NCI-H82 treated with DMSO at 0.1 percent for 48 hours (cell line): ENCODE results near the gene FASTKD2.

ENCODE experiments used
- DNase-seq: peaks from one replicate; lab custom pipeline; 2025; ENCODE audit not compliant: unreplicated experiment; lab: John Stamatoyannopoulos, UW

The FASTKD2 gene

GRCh38 chr2:206765242-206766056 is at the start of gene FASTKD2, which contains the start of gene MDH1B:
Gene FASTKD2 (plus strand): TSS chr2:206765606. CDS start chr2:206766694, 1,088 bp downstream.
Gene MDH1B (minus strand): TSS chr2:206765328. CDS start chr2:206765271, 57 bp downstream.
- peak; percentile 81 for DNase-seq

- no peak for DNase-seq
Measured at GRCh38 chr2:206716623-206717022, 48.8 kb upstream of the FASTKD2 start.

GRCh38 chr2:206718296-206718695 is 47.1 kb upstream of the FASTKD2 start, which contains the start of gene DYTN:
Gene DYTN (minus strand): TSS chr2:206718396. CDS start chr2:206718279, 117 bp downstream.
- DNase-seq = no peak

- no peak for DNase-seq
Measured at GRCh38 chr2:206721256-206721920, 44.0 kb upstream of the FASTKD2 start.

DNA sequence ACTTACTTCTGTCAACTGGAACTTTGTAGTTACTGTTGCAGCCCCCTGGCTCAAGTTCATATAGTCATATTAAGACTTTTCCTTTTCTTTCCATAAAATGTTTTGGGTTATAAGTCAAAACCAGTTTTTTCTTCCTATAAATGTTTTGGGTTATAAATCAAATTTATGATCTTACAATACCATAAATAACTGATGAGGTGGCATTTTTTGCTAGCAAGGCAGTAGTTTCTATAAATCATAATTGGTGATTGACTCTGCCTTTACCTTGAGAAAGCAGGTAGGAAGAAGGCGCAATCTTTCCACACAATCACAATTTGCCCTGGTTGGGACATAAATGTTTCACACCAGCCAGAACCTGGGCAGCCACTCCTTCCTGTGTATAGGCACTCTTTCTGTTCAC is 42.1 kb upstream of the FASTKD2 start:
- DNase-seq = no peak

DNA sequence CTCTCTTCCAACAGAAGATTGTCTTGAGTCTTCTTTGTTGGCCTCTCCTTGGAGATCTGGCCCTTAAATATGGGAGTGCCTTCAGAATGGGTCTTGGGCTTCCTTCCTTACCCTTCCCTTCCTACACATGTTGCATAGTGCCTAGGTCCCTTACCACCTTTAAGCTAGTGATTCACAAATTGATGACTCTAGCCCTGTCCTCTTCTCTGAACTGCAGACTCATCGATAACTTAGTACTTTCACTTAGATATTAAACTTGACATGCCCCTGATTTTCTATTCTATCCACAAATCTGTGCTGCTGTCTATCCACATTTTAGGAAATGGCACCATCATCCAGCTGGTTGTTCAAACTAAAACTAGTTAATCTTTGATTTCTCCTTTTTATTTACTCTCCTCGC is 38.1 kb upstream of the FASTKD2 start:
- DNase-seq = no peak

DNA sequence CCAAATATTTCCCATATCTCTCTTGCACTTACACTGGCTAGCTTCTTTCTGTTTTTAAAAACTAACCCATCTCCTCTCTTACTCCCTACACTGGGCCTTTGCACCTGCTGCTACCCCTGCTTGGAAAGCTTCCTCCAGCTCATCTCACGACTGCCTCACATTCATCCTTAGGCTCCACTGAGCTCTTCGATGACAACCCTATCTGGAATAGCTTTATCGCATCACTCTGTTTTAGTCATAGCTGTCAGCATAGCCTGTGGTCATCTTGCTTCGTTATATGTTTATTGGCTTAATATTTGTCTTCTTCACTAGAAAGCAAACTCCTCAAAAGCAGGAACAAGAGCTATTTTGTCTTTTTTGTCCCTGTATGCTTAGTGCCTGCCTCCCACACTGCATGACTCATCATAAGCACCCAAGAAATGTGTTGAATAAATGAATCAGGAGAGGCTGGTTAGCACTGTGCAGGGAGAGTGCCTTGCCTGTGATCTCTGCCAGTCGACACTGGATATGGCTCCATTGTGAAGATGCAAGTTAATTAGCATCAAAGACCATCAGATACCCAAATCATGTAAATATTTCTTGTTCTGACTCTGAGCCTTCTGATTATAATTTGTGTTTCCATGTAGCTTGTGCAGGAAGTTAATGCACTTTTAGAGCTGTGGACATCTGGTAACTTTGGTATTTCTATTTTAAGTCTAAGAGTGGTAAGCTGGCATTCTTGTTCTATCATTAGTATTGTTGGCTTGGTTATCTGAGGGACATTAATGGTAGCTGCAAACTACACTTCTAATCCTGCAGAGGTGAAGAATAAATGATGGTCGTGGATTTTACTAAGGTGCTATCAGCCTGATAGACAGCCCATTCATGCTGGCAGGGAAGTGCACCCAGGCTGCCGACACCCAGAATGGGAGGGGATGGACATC is 36.9 kb upstream of the FASTKD2 start:
- DNase-seq = no peak

- no peak for DNase-seq
Measured at GRCh38 chr2:206733341-206733740, 32.1 kb upstream of the FASTKD2 start.

DNA sequence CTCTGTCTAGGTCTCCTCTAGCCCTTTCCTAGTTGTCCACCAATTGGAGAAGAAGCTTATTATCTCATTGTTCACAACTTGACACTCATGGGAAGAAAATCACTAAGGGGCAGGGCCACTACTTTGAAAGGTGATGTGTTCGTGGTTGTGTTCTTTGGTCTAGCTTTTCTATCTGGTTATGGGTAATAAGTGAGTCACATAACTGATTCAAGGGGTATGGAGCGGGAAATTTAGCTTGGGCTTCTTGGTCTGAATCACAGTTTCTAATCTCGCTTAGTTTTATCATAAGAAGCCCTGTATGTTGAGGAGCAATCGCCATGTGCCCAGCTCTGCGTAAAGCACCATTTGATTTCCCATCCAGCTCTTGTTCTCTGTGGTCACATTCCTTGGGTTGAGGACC is 28.5 kb upstream of the FASTKD2 start:
- no peak for DNase-seq

DNA sequence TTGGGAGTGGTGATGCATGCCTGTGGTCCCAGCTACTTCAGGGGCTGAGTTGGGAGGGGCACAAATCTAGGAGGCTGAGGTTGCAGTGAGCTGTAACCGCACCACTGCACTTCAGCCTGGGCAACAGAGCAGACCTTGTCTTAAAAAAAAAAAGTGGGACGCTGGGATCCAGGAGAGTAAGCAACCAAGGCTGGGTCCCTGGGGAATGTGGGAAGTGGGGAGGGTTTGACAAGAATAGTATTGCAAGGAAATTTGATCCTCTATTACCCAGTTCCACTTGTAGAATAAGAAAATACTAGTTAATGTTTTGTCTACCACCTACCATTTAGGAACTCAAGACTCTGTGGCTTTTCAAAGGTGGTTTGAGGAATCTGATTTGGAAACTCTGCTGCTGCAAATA is 26.1 kb upstream of the FASTKD2 start:
- DNase-seq = no peak

DNA sequence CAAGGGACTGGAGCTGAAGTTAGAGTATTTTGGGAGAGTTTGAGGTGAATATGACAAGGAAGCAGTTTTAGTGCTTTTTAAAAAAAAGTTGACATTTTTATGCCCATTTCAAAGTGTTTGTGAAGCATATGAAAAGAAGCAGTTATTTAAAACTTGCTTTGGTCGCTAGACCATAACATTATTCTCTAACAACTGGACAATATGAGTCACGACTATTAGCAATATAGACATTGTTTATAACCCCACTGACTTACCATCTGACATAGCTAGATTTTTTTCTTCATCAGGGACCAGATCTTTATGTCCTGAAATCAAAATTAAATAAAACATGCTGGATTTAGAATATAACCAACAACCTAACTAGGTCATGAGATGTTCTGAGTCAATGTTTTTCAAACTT is 24.6 kb upstream of the FASTKD2 start:
- DNase-seq = no peak

DNA sequence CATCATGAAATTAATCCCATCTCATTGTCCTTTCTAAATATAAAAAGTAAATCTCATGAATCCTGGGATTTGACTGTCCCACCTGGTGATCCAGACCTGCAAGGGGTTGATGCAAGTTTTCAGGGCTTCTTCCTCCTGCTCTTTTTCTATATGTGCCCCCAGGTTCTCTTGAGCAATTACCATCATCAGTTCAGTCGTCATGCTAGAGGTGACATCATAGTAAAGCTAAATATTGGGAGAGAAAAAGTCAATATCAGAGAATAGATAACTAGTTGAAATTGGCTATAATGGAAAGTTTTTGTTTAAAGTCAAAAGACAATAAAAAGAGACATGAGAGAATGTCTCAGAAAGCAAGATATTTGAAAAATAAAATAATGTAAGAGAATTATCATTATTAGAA is 8.6 kb upstream of the FASTKD2 start:
- no peak for DNase-seq

DNA sequence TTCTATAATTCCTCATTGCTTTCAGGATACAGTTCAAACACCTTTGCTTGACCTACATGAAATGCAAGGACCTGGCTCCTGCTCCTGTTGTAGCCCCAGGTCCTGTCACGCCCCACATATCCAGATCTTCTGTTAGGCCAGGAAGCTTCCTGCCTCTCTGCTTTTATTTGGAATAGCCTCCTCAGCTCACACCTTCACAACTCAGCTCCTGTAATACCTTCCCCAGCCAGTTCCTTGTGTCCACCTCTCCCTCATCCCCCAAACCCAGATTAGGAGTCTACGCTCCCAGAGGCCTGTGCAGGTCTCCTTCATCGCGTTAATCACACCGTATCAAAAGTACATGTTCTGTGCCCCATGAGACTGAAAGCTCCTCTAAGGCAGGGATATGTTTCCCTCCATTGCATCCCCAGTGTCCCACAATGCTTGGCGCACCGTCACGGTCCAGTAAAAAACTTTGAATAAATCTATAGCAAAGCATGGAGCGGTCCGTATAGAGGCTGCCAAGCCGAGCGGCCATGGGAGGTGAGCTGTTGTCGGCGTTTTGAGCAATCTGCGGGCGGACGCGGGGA is 649 bp upstream of the FASTKD2 start:
- no peak for DNase-seq

DNA sequence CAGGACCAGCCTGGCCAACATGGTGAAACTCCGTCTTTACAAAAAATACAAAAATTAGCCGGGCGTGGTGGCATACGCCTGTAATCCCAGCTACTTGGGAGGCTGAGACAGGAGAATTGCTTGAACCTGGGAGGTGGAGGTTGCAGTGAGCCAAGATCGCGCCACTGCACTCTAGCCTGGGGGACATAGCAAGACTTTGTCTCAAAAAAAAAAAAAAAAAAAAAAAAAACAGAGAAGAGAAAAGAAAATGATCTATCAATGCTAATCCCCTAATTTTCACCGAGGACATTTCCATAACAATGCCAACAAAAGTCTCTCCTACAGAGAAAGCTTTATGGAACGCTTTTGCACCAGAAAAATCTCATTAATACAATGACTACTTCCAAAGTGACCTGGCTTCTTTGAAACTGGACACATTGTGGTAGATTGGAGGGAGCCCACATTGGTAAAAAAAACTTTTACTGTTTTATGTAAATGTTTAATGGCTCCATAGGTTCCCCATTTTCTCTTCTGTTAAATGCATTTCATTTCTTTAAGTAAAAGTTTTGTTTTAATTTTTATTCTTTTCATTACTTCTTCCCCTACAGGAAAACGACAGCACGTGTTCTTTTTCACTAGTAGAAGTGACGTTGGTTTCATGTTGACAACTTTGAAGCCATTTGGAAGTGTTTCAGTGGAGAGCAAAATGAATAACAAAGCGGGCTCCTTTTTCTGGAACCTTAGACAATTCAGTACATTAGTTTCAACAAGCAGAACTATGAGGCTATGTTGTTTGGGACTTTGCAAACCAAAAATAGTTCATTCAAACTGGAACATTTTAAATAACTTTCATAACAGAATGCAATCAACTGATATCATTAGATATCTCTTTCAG is 888 bp downstream of the FASTKD2 start:
- no peak for DNase-seq

GRCh38 chr2:206774871-206775270 is 9.5 kb downstream of the FASTKD2 start:
- no peak for DNase-seq

DNA sequence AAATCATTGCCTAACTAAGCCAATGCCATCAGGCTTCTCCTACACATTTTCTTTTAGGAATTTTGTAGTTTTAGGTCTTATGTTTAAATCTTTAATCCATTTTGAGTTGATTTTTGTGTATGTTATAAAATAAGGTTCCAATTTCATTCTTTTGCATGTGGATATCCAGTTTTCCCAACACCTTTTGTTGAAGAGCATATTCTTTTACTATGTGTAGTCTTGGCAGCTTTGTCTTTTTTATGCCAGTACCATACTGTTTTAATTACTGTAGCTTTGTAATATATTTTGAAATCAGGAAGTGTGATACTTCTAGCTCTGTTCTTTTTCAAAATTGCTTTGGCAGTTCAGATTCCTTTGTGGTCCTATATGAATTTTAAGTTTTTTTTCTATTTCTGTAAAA is 11.0 kb downstream of the FASTKD2 start:
- DNase-seq = no peak

- no peak for DNase-seq
Measured at GRCh38 chr2:206780671-206781070, 15.3 kb downstream of the FASTKD2 start.

DNA sequence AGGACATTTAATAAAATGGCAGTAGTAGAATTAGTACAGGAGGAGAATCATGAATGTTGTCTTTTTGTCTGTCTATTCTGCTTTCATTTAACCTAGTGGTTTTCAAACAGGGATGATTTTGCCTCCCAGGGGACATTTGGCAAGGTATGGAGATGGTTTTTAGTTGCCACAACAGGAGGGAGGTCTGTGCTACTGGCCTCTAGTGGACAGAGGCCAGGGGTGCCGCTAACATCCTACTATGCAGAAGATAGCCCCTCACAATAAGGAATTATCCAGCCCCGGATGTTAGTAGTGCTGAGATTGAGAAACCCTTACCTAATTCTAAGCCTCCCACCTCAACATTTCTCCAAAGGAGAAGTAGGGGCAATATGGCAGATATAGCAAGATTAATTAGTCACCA is 18.3 kb downstream of the FASTKD2 start:
- DNase-seq = no peak

GRCh38 chr2:206784559-206785353 is 19.4 kb downstream of the FASTKD2 start:
- no peak for DNase-seq
